DMS153 (cell line): ENCODE measurements around the gene XAGE2.
"Not testable (repeated sequence)": the region's sequence is repeated elsewhere in the genome, so short reads cannot be mapped to it uniquely, and the experiment has no call there.

Experiments used
- DNase-seq: peaks from one replicate; lab custom pipeline; 2025; lab: John Stamatoyannopoulos, UW

XAGE2 gene, protein sequence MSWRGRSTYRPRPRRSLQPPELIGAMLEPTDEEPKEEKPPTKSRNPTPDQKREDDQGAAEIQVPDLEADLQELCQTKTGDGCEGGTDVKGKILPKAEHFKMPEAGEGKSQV

DNA sequence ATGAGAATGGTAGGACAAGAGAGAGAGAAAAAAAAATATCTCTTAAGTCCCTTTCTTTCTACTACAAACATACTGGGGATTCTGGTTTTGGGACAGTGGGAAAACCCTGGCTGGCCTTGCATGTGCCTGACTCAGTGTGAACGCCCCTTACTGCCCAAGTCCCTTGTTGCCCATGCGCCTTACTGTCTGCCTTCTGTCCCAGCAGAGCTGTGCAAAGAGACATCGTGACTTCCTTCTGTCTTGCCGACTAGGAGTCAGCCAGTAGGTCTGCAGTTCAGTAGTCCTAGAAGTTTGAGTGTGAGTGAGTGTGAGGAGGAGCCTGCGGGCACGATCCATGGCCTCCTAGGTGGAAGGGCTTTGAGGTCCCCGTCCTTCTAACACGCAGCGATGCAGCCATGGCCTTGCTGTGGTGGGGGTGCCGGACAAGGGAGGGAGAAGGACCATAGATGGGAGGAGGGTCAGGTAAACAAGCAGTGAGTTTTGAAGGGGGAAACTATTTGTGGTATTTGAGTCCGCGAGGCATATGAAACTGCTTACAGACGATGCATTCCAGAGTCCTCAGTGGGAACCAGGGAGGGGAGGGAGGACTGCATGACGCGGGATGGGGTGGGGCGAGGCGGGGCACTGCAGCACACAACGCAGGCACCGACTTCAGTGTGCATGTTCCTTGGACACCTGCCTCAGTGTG lies at the start of gene XAGE2:
XAGE2 (plus strand) TSS at position 654 of the 688 bp plus-strand sequence. CDS start 994 bp downstream, outside the sequence.
- no peak for DNase-seq

DNA sequence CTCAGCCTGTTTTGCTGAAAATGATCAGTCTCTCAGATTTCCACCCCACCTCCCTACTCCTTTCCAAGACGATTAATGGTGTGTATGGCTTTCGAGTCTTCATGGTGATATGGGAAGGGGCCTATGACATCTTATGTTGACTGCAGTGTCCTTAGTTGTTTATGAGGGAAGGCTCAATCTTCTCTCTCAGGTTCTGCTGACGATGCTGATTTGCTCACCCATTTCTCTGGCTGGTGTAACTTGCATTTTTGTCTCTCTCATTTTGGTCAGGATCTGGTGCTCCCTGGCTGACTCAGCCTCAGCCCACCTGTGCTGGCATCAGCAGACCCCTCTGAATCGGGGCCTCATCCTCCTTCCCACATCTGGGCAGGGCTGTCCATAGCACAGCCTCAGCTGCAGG lies 31.4 kb upstream of the XAGE2 start:
- DNase-seq, result no peak

DNA sequence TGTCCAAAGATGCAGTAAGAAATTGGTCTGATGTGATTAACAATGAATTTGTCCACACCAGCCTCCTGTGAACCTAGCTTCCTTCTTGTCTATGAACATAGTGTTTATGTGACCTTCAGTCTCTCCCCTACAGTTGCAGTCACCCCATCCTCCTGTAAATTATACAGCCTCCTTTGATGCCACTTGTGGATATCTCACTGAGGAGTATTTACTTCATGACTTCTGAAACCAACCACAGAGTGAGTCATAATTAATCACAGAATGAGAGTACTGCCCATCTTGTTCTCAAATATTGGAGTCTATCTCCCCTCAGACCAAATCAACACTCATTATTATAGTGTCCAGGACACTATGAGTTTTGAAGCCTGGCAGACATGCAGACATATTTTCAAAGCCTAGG lies 27.3 kb upstream of the XAGE2 start:
- no peak for DNase-seq

DNA sequence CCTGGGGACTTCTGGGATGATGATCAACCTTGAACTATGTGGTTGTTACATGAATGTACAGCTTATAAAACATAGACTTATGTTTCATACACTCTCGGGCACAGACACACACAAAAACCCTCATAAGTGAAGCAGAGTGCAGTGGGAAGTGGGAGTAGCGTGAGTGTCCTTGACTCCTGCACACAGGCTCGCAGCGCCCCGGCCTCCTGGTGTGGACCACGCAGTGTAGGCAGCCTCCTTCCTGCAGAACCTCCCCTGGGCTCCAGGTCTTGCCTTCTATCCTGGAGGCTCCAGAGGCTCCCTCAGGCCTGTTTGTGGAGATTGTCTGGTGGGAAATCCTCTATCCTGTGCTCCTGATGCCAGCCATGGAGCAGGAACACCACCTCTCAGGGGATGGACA lies 25.7 kb upstream of the XAGE2 start:
- DNase-seq, result not testable (repeated sequence)

DNA sequence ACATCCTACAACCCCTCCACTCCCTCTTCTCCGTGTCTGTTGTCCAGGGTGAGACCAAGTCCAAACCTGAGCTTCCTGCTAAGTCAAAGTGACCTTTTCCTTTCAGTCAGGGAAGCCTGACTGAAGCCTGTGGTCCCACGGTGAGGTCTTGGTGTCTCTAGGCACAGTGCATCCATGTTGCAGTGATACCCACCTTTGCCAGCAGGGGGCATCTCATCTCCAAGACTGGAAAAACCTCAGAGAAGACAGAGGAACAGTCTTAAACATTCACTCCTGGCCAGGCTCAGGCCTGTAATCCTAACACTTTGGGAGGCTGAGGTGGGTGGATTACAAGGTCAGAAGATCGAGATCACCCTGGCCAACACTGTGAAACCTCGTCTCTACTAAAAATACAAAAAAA lies 23.4 kb upstream of the XAGE2 start:
- not testable (repeated sequence) for DNase-seq

DNA sequence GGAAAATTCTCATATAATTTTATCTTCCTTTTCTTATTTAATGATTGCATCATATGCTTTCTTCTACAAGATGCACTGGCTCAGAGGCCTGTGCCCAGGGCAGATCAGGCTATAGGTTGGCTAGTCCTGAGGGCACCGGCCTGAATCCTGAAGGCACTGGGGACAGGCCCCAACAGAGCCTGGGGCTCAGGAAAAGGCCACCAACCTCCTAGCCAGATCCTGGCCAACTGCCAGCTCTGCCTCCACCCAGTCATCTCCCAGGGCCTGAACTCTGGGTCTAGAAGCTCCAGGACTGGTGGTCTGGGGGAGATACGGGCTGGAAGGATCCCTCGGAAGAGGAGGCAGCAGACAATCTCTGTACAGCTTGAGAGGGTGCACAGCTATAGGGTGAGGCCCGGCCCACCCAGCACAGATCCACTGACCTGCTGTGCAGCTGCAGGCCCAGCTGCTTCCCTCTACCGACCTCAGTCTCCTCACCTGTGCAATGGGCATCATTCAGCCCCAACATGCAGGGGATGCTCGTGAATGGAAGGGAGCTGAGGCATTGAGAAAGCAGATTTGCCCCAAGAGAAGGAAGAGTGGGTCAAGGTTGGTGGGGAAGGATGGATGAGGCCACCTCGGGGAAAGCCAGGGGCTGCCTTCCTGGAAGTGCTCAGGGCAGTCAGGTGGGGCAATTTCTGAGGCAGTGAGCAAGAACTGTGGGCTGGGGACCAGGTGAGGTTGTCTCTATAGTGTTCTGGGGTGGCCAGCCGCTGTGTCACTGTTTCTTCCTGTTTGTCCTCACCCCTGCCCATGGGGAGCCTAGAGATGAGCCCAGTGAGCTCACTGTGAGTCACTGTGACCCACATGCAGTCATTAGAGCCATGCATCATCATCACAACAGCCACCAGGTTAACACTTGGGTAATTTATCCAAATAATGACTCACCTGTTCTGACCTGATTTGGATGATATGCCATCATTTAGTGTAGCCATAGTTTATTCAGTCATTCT lies 22.4 kb upstream of the XAGE2 start:
- DNase-seq, result no peak

DNA sequence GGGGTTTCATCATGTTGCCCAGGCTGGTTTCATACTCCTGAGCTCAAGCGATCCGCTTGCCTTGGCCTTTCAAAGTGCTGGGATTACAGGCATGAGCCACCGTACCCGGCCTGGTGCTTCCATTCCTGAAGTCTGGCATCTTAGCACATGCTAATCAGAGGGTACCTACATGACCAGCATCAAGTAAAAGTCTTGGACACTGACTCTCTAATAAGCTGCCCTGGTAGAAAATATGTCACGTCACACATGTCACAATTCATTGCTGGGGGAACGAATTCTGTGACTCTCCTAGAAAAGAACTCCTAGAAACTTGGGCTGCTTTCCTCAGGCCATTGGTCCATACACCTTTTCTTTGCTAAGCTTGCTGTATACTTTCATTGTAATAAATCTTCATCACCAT lies 19.1 kb upstream of the XAGE2 start:
- DNase-seq, result no peak

DNA sequence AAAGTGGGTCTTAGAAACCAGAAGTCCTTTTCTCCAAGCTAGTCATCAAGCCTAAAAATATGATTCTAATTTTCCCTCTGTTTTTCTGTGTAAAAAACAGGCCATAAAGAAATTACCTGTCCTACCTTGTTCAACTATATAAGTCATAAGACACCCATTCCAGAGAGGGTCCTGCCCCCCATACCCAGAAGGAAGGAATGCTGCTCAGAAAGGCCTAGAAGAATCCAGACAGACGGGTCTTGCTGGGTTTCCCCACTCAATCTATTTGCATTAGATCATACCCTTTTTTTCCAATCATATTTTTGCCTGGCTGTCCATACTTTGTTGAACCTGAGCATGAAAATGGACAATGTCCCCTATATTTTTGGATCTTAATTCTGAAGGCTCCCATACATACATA lies 16.3 kb upstream of the XAGE2 start:
- DNase-seq, result no peak

DNA sequence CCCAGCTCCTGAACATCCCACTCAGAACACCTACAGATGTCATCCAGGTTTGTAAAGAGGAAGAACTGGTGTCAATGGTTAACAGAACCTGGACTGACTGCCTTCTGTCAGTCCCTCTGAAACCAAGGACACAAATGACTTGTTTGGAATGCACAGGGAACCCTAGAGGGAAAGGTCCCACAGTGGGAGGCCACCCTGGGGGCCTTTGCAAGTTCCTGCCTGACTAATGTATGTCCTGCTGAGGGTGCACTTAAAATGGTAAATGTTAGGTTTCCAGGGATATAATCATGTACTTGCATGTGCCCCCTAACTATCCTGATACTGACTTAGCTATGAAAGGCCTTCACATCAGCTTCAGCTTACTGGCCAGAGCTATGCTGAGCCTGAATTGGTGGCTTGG lies 15.0 kb upstream of the XAGE2 start:
- DNase-seq, result no peak

DNA sequence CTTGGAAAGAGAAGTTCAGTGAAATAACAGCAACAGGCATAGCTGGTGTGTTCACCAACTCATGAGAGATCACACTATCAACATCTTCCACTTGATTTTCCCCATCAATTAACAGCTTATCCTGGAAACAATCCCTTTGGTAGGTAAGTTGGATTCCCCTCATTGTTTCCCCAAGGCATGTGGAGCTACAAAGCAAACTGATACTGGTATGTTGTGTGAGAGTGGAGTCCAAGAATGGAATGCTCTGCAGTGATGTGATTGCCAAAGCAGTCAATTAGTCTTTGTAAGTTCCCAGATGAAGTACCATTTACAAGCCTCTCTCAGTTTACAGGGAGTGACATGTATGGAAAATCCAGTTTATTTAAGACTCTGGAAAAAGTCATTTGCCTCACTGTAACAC lies 13.7 kb upstream of the XAGE2 start:
- no peak for DNase-seq

DNA sequence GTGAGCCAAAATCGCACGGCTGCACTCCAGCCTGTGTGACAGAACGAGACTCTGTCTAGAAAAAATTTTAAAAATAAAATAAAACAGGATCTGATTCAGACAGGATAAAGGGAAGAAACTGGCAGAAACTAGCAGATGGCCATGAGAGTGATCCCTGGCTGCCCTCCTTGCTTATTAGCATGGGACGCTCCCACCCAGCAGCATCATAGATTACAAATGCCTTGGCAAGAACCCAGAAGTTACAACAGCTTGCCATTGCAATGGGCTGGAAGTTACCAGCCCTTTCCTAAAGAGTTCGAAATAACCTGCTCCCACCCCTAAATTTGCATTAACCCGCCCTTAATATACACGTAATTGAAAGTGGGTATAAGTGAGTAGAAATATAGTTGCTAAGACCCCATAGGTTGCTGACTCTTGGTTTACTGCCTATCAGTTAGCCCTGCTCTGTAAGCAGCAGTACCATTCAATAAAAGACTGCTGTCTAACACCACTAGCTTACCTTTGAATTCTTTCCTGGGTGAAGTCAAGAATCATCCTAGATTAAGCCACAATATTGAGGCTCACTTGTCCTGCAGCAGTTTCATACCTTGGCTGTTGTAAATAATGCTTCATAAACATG lies 9.1 kb upstream of the XAGE2 start:
- no peak for DNase-seq

DNA sequence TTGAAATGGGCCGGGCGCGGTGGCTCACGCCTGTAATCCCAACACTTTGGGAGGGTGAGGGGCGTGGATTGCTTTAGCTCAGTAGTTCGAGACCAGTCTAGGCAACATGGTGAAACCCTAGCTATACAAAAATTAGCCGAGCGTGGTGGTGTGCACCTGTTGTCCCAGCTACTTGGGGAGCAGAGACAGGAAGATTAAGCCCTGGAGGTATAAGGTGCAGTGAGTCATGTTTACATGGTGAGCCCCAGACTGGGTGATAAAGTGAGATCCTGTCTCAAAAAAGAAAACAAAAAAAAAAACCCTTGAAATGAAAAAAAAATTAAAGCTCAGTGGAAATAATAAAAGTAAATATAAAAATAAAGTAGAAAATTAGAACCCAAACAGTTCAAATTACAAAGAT lies 6.9 kb upstream of the XAGE2 start:
- DNase-seq, result no peak

DNA sequence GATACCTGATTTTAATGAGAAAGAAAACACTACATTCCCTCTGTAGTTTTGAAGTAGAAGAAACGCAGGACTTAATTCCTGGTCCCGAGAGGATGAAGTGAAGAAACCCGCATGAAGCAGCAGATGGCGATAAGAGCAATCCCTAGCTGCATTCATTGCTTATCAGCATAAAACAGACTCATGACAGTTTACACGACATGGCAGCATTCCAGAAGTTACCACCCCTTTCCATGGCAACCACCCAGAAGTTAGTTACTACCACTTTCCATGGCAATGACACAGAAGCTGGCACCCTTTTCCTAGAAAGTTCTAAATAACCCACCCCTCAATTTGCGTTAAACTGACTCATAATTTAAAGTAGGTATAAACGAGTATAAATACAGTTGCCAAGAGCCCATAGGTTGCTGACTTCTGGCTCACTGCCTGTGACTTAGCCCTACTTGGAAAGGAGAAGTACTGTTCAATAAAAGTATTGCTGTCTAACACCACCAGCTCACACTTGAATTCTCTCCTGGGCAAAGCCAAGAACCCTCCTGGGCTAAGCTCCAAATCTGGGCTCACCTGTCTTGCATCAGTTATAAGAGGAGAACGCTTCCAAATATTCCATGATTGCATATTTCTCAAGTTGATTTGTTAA lies 5.5 kb upstream of the XAGE2 start:
- DNase-seq, result no peak

DNA sequence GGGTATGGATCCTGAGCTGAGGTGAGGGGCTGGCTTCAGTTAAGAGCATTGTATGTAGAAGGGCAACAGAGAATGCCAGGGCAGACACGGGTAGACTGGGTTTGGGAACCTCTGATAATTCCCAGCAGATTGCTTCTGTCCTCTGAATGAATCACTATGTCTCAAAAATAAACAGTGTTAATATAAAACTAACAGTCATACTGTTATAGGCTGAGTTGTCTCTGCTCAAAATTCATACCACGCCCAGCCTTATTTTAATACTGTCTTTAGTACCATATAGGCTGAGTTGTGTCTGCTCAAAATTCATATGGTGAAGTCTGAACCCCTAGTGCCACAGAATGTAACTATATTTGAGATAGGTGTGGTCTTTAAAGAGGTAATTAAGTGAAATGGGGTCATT lies 10.0 kb downstream of the XAGE2 start:
- no peak for DNase-seq

DNA sequence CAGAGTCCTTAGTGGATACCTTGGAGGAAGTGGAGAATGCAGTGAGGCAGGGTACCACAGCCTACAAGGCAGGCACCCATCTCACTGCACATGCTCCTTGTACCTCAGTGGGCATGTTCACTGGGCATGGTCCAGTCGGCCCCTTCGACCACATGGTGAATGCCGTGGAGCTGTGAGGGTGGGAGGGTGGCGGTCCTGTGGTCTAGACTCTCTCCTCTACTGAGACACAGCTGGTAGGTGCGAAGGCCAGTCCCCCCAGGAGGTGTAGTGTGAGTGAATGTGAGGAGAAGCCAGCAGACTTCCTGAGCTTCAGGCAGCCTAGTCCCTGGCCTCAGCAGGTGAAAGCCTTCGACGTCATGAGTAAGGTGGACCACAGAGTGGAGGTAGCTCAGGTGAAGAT lies 12.2 kb downstream of the XAGE2 start:
- no peak for DNase-seq

DNA sequence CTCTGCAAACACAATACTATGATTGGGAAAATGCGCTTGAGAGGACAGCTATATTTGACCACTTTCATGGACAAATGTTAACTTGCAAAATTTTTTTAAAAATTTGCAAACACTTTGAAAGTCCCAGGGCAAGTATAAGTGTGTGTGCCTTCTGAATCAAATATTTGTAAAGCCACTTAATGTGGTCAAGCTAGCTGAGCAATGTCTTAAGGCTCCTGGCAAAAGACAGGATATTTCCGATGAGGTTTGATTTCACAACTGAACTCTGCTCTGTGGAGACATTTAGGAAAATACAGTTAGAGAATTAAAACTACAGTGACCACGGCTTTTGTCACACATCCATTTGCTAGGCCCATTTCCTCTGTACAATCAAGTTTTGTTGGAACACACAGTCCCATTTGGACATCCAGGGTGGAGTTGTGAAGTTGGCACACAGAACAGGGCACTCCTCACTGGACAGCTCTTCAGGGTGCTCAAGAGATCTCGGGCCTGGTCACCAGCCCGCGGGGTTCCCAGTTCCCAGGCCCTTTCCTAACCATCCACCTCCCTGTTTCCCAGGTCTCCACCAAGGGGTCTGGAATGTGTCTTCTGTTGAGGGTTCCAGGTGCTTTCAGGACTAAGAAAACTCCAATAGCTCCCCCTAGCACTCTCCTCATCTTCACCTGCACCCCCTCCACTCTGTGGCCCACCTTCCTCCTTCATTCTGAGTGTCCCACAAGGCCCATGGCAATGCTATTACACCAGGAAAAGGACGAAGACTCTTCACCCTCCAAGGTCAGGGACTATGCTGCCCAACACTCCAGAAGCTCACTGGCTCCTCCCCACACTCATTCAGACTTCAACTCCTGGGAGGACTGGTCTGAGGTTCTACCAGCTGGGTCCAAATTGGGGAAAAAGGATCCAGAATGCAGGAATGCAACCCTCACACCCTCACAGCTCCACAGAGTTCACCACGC lies 41.9 kb downstream of the XAGE2 start:
- no peak for DNase-seq

DNA sequence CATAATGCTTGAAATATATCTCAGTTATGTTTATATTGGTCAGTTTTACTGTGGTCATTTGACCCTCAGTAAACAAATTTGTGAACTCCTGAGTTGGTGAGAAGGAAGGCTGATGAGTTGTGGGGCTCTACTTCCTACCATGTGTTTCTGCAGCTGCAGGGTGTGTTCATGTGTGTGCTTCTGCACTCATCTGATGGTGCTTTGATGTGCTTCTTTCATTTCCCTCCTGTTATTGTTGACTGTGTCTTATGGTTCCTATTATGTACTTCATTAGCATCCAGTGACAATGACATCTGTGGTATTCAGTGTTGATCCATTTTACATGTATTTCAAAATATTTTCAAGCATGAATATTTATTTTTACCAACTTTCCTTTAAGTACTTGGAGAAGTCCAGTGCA lies 46.5 kb downstream of the XAGE2 start:
- no peak for DNase-seq

DNA sequence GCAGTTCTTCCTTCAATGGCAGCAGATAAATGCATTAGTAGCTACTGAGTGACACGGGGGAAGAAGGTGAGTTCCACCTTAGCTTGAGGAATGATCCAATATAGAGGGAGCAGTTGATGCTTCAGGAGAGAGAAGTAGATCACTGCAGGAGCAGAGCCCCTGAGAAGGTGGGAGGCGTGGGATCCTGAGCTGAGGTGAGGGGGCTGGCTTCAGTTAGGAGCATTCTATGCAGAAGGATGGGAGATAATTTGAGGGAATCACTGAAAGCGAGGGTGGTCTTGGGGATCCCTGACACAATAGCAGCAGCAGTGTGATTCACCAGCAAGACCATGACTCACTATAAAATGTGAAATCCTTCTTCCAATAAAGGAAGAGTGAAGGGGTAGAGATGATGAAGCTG lies 48.0 kb downstream of the XAGE2 start:
- no peak for DNase-seq

DNA sequence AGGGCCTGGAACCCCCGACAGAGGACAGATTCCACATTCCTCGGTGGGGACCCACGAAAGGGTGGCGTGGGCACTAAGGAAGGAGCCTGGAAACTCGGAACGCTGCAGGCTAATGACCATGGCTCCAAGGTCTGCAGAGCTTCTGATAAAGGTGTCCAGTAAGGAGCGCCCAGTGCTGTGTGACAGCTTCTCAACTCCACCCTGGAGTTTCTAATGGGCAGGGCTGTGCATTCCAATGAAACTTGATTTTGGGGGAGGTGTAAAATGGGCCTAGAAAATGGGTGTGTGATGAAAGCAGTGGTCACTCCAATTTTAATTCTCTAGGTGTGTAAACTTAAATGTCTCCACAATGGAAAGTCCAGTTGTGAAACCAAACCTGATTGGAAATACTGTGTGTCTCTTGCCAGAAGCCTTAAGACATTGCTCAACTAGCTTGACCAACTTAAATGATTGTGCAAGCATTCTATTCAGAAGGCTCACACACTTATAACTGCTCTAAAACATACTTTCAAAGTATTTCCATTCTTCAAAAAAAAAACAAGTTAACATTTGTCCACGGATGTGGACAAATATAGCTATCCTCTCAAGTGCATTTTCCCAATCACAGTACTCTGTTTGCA lies 52.1 kb downstream of the XAGE2 start:
- DNase-seq, result no peak

DNA sequence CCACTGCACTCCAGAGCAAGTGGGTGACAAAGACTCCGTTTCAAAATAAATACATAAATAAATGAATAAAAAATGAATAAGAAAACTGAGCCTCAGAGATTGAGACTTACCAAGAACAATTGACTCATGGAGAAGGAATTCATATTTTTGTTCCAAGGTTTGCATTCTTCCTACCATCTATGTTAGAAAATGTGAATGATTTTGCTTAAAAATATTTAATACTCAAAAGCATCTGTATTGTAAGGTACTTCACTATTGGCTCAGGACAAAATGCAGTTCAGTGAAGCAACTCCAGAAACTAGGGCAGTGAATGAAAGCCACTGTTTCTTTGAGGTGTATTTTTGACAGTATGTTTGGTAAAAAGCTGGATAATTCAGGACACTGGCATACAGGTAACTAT lies 54.1 kb downstream of the XAGE2 start:
- no peak for DNase-seq

DNA sequence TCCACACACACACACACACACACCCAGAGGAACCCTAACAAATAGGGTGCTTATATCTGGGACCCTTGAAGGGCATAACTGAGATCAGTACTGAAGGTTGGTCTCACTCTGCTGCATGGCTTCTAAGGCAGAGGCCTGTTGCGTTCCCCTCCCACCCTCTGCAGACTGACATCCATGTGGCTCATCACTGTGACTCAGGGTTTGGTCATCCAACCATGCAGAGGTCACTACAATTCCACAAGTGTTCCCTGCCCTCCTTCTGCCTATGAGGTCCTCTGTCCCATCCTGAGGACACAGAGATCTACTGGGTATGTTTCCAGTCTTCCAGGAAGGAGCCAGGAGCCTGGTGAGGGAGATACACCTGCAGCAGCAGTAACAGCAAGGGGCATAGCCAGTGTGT lies 55.8 kb downstream of the XAGE2 start:
- no peak for DNase-seq
